ENCODE data around the gene UGT3A1. TPM values are rescaled to one million over a fixed set of nuclear protein-coding genes. Genes with fewer than 3 reads are reported as not detected.

The UGT3A1 gene
- total and polyA plus RNA-seq, 2 donors (not counting 3 experiments of a cell fraction or from before 2014, with no cell fraction given), result not detected

DNA sequence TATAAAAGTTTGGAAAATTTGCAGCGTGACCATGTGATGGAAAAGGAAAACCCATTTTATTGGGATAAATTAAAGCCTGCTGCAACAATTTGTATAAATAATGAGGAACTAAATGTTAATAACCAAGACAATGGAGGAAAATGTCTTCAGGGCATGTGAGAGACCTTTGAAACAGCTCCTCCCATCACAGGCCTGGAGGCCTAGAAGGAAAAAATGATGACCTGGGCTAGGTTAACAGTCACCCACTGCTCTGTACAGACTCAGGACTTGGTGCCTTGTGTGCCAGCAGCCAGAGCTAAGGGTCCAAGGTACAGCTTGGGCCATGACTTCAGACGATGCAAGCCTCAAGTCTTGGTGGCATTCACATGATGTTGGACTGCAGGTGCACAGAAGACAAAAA is 22.0 kb upstream of the UGT3A1 start:
- no peak overlapping the region for H2AFZ ChIP-seq (ENCODE audit: low read depth, low read length)
- CTCF ChIA-PET, result no interaction called here
- H3K79me2 ChIP-seq (ENCODE audit: control insufficient read depth, insufficient read depth, low read length), result no peaks in the 10 kb centered on the region

More for the DNA sequence above, 22.0 kb upstream of the UGT3A1 start:
- Histone ChIP-seq H4K20me1 (replicated peaks; ENCODE audit: control insufficient read depth, extremely low read depth, insufficient read depth, low read length) (no peaks in the 10 kb centered on the region), H3K4me1 (ENCODE audit: control insufficient read depth, extremely low read depth, insufficient read depth, low read length) (no peaks in the 10 kb centered on the region), H3K4me2 (ENCODE audit: insufficient read depth, low read length) (no peak overlapping the region), H3K27ac (ENCODE audit: insufficient read depth, low read depth, low read length) (no peak overlapping the region), H3K27me3 (ENCODE audit: control insufficient read depth in 2 of 2, insufficient read depth in 2 of 2, low read length in 2 of 2) (no peaks in the 10 kb centered on the region), H3K9me3 (replicated peaks; ENCODE audit: control insufficient read depth, insufficient read depth, low read length) (no peaks in the 10 kb centered on the region), H3K36me3 (ENCODE audit: control insufficient read depth in 2 of 2, extremely low read depth in 1 of 2, insufficient read depth in 2 of 2, low read length in 2 of 2) (no peaks in the 10 kb centered on the region), H3K9me1 (replicated peaks; ENCODE audit: control insufficient read depth, extremely low read depth, insufficient read depth, low read length) (no peaks in the 10 kb centered on the region), H3K4me3 (replicated peaks in 1 of 3; ENCODE audit: insufficient read depth in 1 of 3, low read depth in 1 of 3, low read length in 3 of 3) (no peak overlapping the region), H3K9ac (replicated peaks; ENCODE audit: extremely low read depth, insufficient read depth, low read length) (no peak overlapping the region)
- no TSS peak for BruUV-seq (replicated peaks)
- POLR2A ChIA-PET, result no interaction called here
- TF ChIP-seq POLR2AphosphoS5 (IDR thresholded peaks at IDR 0.05; ENCODE audit: insufficient read depth, low read depth, low read length) (no peak), JUN (IDR thresholded peaks at IDR 0.05; ENCODE audit: borderline replicate concordance, insufficient read depth, insufficient read length, low read depth) (no peak), GATA2 (IDR thresholded peaks at IDR 0.05; ENCODE audit: insufficient read depth, insufficient read length, low read depth, low read length) (no peak), FOS (IDR thresholded peaks at IDR 0.05; ENCODE audit: borderline replicate concordance, insufficient read depth, low read length) (no peak), POLR2A (IDR thresholded peaks at IDR 0.05; ENCODE audit: low read depth, low read length) (no peak), EZH2 (IDR thresholded peaks at IDR 0.05; ENCODE audit: borderline replicate concordance, low read depth, low read length, severe bottlenecking) (no peak), CTCF (IDR thresholded peaks at IDR 0.05; ENCODE audit: extremely low read depth in 1 of 2, insufficient read depth in 1 of 2, low read depth in 1 of 2, low read length in 2 of 2) (no peak), MYC (IDR thresholded peaks at IDR 0.05; ENCODE audit: low read depth, low read length) (no peak)
- TF ChIP-seq, protein P1, sequence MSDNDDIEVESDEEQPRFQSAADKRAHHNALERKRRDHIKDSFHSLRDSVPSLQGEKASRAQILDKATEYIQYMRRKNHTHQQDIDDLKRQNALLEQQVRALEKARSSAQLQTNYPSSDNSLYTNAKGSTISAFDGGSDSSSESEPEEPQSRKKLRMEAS (IDR thresholded peaks at IDR 0.05; ENCODE audit: insufficient read depth, insufficient read length), result no peak
- dilution Hi-C loops (cut with MboI; ENCODE audit: extremely low pct_ligation_motif_present, low sequenced_read_pairs) (no loop called here), intact Hi-C loops (cut with micrococcal nuclease) (no loop called here)
- FAIRE-seq, result no peak
- DNase-seq (ENCODE audit: low read depth, low spot score), result no peak

Data from endothelial cell of umbilical vein (primary cell).